ENCODE results near the gene MYO1C. TPM values are rescaled to one million over a fixed set of nuclear protein-coding genes. Genes with fewer than 3 reads are reported as not detected.
A peak's percentile ranks its signal among the peaks of the same experiment; 100 is the strongest.

Gene MYO1C
- total and polyA plus RNA-seq, 9 of the 15 experiments (the other 6 are each of a cell fraction or from before 2014, with no cell fraction given), result 0.46 to 32.5 (median 11.6) TPM

DNA sequence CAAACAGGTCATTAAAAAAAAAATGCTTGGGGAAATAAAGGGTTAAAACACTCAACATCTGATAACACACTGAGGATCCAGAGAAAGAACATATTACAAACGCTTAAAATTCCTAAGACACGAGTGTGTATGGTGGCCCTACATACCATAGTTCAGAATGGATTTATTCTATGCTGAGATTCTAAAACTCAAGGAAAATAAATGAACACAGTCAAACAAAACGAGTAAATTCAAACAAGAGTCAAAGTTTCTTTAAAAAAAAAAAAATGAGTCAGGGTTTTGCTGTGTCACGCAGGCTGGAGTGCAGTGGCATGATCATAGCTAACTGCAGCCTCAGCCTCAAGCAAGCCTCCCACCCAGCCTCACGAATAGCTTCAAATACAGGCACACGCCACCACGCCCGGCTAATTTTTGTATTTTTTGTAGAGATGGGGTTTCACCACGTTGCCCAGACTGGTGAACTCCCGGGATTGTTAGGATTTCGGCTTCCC lies 53.8 kb downstream of the MYO1C start (continued):
- peak; percentile 28; the same call in 1 of the 2 replicates for TF ChIP-seq ARID1B (IDR thresholded peaks at IDR 0.05)
- peak; percentile 67 for TF ChIP-seq DPF2 (IDR thresholded peaks at IDR 0.05)
- TF ChIP-seq NFE2 (IDR thresholded peaks at IDR 0.05; ENCODE audit: low read depth), result peak; percentile 92
- peak; percentile 60; the same call in 1 of the 2 replicates for TF ChIP-seq NFE2L1 (tag; IDR thresholded peaks at IDR 0.05; ENCODE audit: borderline replicate concordance, low read depth)
- TF ChIP-seq, protein P1, sequence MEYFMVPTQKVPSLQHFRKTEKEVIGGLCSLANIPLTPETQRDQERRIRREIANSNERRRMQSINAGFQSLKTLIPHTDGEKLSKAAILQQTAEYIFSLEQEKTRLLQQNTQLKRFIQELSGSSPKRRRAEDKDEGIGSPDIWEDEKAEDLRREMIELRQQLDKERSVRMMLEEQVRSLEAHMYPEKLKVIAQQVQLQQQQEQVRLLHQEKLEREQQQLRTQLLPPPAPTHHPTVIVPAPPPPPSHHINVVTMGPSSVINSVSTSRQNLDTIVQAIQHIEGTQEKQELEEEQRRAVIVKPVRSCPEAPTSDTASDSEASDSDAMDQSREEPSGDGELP (CRISPR knock-in tag; IDR thresholded peaks at IDR 0.05; ENCODE audit: borderline replicate concordance), result no peak
- TF ChIP-seq SMARCA4 (IDR thresholded peaks at IDR 0.05), result no peak
- TF ChIP-seq, protein P2, sequence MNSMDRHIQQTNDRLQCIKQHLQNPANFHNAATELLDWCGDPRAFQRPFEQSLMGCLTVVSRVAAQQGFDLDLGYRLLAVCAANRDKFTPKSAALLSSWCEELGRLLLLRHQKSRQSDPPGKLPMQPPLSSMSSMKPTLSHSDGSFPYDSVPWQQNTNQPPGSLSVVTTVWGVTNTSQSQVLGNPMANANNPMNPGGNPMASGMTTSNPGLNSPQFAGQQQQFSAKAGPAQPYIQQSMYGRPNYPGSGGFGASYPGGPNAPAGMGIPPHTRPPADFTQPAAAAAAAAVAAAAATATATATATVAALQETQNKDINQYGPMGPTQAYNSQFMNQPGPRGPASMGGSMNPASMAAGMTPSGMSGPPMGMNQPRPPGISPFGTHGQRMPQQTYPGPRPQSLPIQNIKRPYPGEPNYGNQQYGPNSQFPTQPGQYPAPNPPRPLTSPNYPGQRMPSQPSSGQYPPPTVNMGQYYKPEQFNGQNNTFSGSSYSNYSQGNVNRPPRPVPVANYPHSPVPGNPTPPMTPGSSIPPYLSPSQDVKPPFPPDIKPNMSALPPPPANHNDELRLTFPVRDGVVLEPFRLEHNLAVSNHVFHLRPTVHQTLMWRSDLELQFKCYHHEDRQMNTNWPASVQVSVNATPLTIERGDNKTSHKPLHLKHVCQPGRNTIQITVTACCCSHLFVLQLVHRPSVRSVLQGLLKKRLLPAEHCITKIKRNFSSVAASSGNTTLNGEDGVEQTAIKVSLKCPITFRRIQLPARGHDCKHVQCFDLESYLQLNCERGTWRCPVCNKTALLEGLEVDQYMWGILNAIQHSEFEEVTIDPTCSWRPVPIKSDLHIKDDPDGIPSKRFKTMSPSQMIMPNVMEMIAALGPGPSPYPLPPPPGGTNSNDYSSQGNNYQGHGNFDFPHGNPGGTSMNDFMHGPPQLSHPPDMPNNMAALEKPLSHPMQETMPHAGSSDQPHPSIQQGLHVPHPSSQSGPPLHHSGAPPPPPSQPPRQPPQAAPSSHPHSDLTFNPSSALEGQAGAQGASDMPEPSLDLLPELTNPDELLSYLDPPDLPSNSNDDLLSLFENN (IDR thresholded peaks at IDR 0.05; ENCODE audit: low read depth in 2 of 2, low read length in 2 of 2), result no peak
- TF ChIP-seq TRIM24 (IDR thresholded peaks at IDR 0.05), result peak in 1 of 2 experiments; percentile 51; a peak in 1 of 4 replicates
